DND-41 (cell line): ENCODE measurements around the gene POGLUT2.

Source experiments
- ATAC-seq: fragments of 200-7000 bp; cut with Tn5 transposase; 3 replicates; pipeline ENCODE4 v1.9.1; 2021; ENCODE audit warnings: low read depth; ENCODE audit not compliant: insufficient read depth
- DNase-seq: peaks from one replicate; pipeline ENCODE4 v3.0.0-alpha.2; 2020
- H2AFZ ChIP-seq: 2 replicates; pipeline ENCODE4 v1.6.0; 2012; ENCODE audit warnings: low read depth, low read length
- H3K27ac ChIP-seq: 2 replicates; pipeline ENCODE4 v1.5.1; 2012; ENCODE audit warnings: low read length, inconsistent platforms
- H3K27me3 ChIP-seq: fragments of 200-600 bp; sonication (generic); 2 replicates; pipeline ENCODE4 v1.6.0; 2012; ENCODE audit warnings: low read length, mild to moderate bottlenecking, inconsistent platforms; ENCODE audit not compliant: insufficient read depth, poor library complexity
- H3K36me3 ChIP-seq: 2 replicates; pipeline ENCODE4 v1.5.1; 2012; ENCODE audit warnings: low read length, inconsistent platforms; ENCODE audit not compliant: insufficient read depth
- H3K4me1 ChIP-seq: 2 replicates; pipeline ENCODE4 v1.5.1; 2012; ENCODE audit warnings: mild to moderate bottlenecking, low read length; ENCODE audit not compliant: insufficient read depth
- H3K4me2 ChIP-seq: 2 replicates; pipeline ENCODE4 v1.6.0; 2012; ENCODE audit warnings: mild to moderate bottlenecking, moderate library complexity, low read length, inconsistent platforms; ENCODE audit not compliant: insufficient read depth
- H3K4me3 ChIP-seq, 2 experiments: fragments of 200-600 bp in 1 of 2; shearing (Covaris generic) in 1 of 2; 2 replicates each; pipeline ENCODE4 v1.5.1; 2012 to 2016; ENCODE audit warnings: inconsistent platforms in 2 of 2, low read length in 2 of 2, mild to moderate bottlenecking in 2 of 2, low read depth in 1 of 2, moderate library complexity in 1 of 2
- H3K79me2 ChIP-seq: 2 replicates; pipeline ENCODE4 v1.6.0; 2012; ENCODE audit warnings: low read length, inconsistent platforms; ENCODE audit not compliant: insufficient read depth
- H3K9ac ChIP-seq: 2 replicates; pipeline ENCODE4 v1.6.0; 2012; ENCODE audit warnings: low read depth, mild to moderate bottlenecking, inconsistent platforms, low read length, moderate library complexity
- H3K9me3 ChIP-seq: 2 replicates; pipeline ENCODE4 v1.5.1; 2012; ENCODE audit warnings: low read length, moderate library complexity, mild to moderate bottlenecking, inconsistent platforms; ENCODE audit not compliant: insufficient read depth, severe bottlenecking
- H4K20me1 ChIP-seq: 2 replicates; pipeline ENCODE4 v1.6.0; 2012; ENCODE audit warnings: low read length; ENCODE audit not compliant: insufficient read depth
- EZH2 ChIP-seq: IDR thresholded peaks from 3 replicates; pipeline ENCODE4 v1.6.1; 2012; ENCODE audit warnings: borderline replicate concordance, low read depth, mild to moderate bottlenecking, moderate library complexity, low read length, inconsistent platforms; ENCODE audit not compliant: severe bottlenecking
- TF ChIP-seq, protein P1 (sequence below): IDR thresholded peaks from 2 replicates; pipeline ENCODE4 v1.5.1; 2012; ENCODE audit warnings: borderline replicate concordance, low read length, moderate library complexity, mild to moderate bottlenecking; ENCODE audit not compliant: poor library complexity, severe bottlenecking; ENCODE audit errors: extremely low read depth

The POGLUT2 gene

DNA sequence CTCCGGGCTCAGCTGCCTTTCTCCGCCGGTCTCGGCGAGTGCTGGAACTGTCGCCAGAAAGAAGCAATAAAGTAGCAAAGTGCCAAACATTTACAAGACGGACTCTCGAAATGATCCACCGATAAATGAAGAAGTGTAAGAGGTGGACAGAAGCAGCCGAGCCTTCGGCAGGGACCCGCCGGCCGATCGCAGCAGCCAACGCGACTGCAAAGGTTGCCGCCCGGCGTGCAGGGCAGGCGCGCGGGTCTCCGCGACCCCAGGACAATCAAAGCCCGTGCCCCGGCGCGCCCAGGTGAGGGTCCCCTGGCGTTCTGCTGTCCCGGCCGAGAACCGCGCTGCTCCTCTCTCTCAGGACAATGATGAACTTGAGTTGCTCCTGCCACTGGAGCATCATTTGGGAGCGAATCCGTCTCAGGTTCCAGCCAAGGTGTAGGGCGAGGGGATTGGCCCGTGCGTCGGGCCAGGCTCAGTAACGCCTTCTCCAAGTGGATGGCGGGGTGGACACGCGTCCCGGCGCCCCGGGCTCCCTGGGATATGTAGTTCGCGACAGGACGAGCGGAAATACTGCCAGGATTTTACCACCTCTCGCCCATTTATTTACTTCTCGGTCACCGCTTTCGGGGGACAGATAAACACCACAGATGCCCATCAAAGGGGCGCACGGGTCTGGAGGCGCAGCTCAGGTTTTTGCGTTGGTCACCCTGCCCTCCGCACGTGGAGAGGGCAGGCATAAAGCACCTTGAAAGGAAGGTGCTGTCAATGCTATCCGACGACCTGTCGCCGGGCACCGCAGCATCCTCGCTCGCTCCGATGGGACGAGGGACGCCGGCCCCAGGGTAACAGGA, at the start of gene POGLUT2, which contains the start of gene BIVM:
Gene POGLUT2 (minus strand): TSS at position 396 of the 845 bp plus-strand sequence. CDS start 306 bp downstream, at position 90.
Gene BIVM (plus strand): TSS at position 539 of the 845 bp plus-strand sequence. CDS start 8,149 bp downstream, outside the sequence.
- peaks cover 24% of the 10 kb centered on the region for H3K79me2 ChIP-seq
- H3K4me2 ChIP-seq, result peak within 1 kb of the TSS; percentile 87
- no peaks in the 10 kb centered on the region for H3K9me3 ChIP-seq
- H3K4me1 ChIP-seq, result peaks cover 35% of the 10 kb centered on the region
- peak within 1 kb of the TSS; percentile 84 for H3K27ac ChIP-seq
- peak within 1 kb of the TSS; percentile 82 to 85; a peak in 3 of 4 replicates for H3K4me3 ChIP-seq
- ATAC-seq, result no peak
- no peak for TF ChIP-seq EZH2
- TF ChIP-seq, protein P1, sequence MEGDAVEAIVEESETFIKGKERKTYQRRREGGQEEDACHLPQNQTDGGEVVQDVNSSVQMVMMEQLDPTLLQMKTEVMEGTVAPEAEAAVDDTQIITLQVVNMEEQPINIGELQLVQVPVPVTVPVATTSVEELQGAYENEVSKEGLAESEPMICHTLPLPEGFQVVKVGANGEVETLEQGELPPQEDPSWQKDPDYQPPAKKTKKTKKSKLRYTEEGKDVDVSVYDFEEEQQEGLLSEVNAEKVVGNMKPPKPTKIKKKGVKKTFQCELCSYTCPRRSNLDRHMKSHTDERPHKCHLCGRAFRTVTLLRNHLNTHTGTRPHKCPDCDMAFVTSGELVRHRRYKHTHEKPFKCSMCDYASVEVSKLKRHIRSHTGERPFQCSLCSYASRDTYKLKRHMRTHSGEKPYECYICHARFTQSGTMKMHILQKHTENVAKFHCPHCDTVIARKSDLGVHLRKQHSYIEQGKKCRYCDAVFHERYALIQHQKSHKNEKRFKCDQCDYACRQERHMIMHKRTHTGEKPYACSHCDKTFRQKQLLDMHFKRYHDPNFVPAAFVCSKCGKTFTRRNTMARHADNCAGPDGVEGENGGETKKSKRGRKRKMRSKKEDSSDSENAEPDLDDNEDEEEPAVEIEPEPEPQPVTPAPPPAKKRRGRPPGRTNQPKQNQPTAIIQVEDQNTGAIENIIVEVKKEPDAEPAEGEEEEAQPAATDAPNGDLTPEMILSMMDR, result no peak
- no peaks in the 10 kb centered on the region; the same call in 1 of the 2 replicates for H3K36me3 ChIP-seq
- H2AFZ ChIP-seq, result peak within 1 kb of the TSS; percentile 97
- H3K27me3 ChIP-seq, result no peaks in the 10 kb centered on the region
- H3K9ac ChIP-seq, result peak within 1 kb of the TSS; percentile 98
- H4K20me1 ChIP-seq, result no peaks in the 10 kb centered on the region
- no peak for DNase-seq

DNA sequence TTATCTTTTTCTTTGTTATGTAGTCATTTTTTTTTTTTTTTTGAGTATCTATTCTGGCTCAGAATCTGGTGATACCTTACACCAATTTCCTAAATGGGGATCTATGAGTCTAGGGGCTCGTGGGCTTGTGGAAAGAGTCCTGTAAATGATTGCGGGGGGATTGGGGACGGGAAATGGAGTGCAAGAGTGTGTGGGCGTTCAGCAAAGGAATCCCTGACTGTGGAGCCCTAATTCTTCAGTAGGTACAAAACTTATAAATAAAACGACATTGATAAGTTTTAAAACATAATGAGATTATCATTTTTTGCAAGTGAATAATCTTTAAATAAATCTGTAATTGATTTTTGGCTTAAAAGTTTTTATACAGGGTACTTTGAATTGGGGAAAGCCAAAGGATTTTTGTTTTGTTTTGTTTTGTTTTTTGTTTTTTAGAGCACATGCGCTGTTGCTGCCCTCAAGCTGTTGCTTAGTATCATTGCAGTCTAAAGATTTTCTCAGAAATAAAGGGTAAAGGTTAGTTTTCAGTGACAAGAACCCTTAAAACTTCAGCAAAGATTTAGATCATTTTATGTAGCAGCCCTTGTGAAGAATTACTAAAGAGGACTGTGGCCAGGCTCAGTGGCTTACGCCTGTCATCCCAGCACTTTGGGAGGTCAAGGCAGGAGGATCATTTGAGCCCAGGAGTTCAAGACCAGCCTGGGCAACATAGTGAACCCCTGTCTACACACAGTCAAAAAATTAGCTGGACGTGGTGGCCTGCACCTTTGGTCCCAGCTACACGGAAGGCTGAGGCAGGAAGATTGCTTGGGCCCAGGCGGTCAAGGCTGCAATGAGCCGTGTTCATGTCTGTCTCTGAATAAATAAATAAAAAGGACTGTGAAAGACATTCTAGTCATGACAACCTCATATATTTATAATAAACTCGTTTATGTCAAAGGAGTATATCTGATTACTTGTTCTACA, 48.8 kb upstream of the POGLUT2 start:
- Histone ChIP-seq H3K9ac (peak overlapping the region; percentile 95), H3K9me3 (no peaks in the 10 kb centered on the region), H3K79me2 (peaks cover 69% of the 10 kb centered on the region), H3K4me1 (peaks cover 35% of the 10 kb centered on the region), H3K36me3 (peaks cover 10% of the 10 kb centered on the region), H3K4me2 (peak overlapping the region; percentile 82), H4K20me1 (peaks cover 16% of the 10 kb centered on the region; the same call in 1 of the 2 replicates), H3K4me3 (peak overlapping the region; percentile 88 to 91), H2AFZ (peak overlapping the region; percentile 78), H3K27ac (peak overlapping the region; percentile 96), H3K27me3 (no peaks in the 10 kb centered on the region)
- ATAC-seq (no peak), DNase-seq (peak; percentile 19)
- TF ChIP-seq, protein P1, result peak; percentile 81
- TF ChIP-seq EZH2, result no peak

DNA sequence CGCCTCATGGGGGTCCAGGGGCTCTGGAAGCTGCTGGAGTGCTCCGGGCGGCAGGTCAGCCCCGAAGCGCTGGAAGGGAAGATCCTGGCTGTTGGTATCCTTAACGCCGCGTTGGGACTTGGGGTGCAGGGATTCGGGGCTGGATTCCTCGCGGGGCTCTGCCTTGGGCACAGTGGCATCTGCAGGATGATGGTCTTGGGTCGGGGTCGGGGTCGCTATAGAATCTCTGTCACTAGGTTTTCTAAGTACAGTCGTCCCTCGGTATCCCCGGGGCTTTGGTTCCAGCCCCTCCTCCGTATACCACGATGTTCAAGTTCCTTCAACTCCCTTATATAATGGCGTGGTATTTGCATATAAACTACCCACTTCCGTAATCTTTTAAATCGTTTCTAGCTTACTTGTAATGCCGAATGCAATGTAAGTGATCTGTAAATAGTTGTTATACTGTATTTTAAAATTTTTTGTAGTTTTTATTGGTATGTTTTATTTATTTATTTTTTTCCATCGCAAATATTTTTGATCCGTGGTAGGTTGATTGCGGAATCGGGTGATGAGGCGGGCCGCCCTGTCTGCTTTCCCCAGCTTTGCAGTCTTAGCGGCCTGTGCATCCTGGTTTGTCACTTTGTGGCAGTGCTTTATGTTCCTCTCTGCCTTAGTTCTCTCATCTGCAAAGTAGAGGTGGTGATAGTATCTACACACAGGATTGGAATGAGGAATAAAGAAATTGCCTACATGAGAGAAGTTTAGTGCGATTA, 47.7 kb upstream of the POGLUT2 start:
- ATAC-seq (peak; percentile 66), DNase-seq (peak; percentile 65)
- H3K79me2 ChIP-seq, result peaks cover 63% of the 10 kb centered on the region
- peak overlapping the region; percentile 78 for H2AFZ ChIP-seq
- peaks cover 8% of the 10 kb centered on the region for H3K36me3 ChIP-seq
- no peaks in the 10 kb centered on the region for H3K9me3 ChIP-seq
- peak overlapping the region; percentile 95 for H3K9ac ChIP-seq
- H3K27me3 ChIP-seq, result no peaks in the 10 kb centered on the region
- peaks cover 14% of the 10 kb centered on the region; the same call in 1 of the 2 replicates for H4K20me1 ChIP-seq
- H3K27ac ChIP-seq, result peak overlapping the region; percentile 96
- peak overlapping the region; percentile 88 to 91 for H3K4me3 ChIP-seq
- no peak for TF ChIP-seq EZH2
- TF ChIP-seq, protein P1, result no peak
- H3K4me1 ChIP-seq, result peaks cover 35% of the 10 kb centered on the region
- peak overlapping the region; percentile 82 for H3K4me2 ChIP-seq
